Measurements from ENCODE around the gene KIF13A.

KIF13A gene

DNA sequence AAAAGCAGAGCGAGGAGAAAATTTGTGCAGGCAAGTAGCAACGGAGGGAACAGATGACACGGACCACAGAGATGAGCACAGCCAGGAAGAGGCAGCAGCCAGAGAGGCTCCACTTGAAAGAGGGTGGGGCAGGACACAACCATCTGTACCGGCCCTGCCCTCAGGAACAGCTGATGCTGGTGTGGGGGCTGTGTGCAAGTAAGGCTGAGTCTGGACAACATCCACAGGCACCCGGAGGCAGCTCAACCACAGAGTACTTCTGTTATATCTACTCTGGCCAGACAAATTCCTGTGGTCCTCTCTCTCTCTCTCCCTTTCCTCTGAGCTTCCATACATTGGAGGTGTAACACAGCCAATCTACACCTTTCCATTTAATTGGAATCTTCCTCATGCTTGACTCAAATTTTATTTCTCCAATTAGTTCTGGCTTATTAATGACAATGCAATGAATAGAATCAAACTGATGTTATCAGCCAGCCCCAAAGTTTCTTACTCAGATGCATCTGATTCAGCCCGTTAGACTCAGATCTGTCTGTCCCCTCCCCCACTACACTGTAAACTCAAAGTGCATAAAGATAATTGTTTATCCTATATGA is 24.9 kb downstream of the KIF13A start:
- H3K4me3 ChIP-seq (ENCODE audit: control insufficient read depth, low read depth, low read length): no peak overlapping the region
- TF ChIP-seq CTCF (IDR thresholded peaks at IDR 0.05; ENCODE audit: control insufficient read depth, insufficient read depth, low read depth, low read length, missing control alignments): no peak
- DNase-seq (ENCODE audit: low read depth): peak; percentile 91

GRCh38 chr6:17959302-17959701 is 28.1 kb downstream of the KIF13A start:
- no peak for DNase-seq (ENCODE audit: low read depth)
- no peak for TF ChIP-seq CTCF (IDR thresholded peaks at IDR 0.05; ENCODE audit: control insufficient read depth, insufficient read depth, low read depth, low read length, missing control alignments)
- no peak overlapping the region for H3K4me3 ChIP-seq (ENCODE audit: control insufficient read depth, low read depth, low read length)

DNA sequence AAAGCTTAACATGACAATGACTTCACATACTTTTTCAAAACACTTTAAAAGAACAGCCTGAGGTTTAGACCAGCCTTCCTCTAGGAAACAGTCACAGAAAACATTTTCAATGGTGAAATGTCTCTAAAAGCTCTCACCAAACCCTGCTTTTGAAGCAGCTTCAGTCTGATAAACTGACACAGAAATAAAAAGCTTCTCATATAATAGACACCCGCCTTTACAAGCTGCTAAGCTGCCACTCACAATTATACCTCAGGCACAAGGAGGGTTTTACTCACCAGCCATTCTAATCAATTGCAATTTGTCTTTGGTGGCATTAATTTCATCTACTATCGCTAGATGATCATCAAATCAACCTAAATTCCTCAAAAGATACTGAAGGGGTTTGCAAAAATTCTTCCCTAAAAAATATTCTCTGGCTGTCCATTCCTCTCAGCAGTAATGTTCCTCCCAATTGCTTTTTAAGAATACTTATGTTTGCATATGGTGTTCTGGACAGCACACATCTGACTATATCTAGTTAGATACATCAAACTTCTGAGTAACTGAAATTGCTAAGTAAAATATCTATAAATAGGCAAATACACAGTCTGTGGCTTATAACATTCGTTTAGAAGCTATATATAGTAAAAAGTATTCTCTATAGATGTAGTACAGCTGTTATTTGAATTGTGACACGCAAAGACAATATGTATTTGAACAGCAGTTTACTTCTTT is 29.4 kb downstream of the KIF13A start:
- DNase-seq (ENCODE audit: low read depth): no peak
- no peak for TF ChIP-seq CTCF (IDR thresholded peaks at IDR 0.05; ENCODE audit: control insufficient read depth, insufficient read depth, low read depth, low read length, missing control alignments)
- no peak overlapping the region for H3K4me3 ChIP-seq (ENCODE audit: control insufficient read depth, low read depth, low read length)

DNA sequence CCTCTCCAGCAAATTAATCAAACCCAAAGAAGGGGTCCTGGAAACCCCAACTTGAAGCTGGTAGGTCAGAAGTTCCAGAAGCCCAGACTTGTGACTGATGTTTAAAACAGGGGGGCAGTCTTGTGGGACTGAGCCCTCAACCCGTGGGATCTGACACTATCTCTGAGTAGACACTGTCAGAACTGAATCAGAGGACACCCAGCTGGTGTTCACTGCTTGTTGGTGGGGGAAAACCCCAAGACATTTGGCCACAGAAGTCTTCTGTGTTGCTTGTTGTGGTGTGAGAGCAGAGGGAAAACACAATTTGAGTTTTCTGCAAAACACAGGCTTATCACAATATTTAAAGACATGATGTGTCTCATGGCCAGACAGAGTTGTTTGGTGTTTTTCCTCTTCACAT is 29.9 kb downstream of the KIF13A start:
- H3K4me3 ChIP-seq (ENCODE audit: control insufficient read depth, low read depth, low read length): no peak overlapping the region
- no peak for TF ChIP-seq CTCF (IDR thresholded peaks at IDR 0.05; ENCODE audit: control insufficient read depth, insufficient read depth, low read depth, low read length, missing control alignments)
- DNase-seq (ENCODE audit: low read depth): no peak

GRCh38 chr6:17957086-17957485 is 30.3 kb downstream of the KIF13A start:
- TF ChIP-seq CTCF (IDR thresholded peaks at IDR 0.05; ENCODE audit: control insufficient read depth, insufficient read depth, low read depth, low read length, missing control alignments): no peak
- DNase-seq (ENCODE audit: low read depth): no peak
- H3K4me3 ChIP-seq (ENCODE audit: control insufficient read depth, low read depth, low read length): no peak overlapping the region

GRCh38 chr6:17950095-17950494 is 37.3 kb downstream of the KIF13A start:
- TF ChIP-seq CTCF (IDR thresholded peaks at IDR 0.05; ENCODE audit: control insufficient read depth, insufficient read depth, low read depth, low read length, missing control alignments): no peak
- no peak overlapping the region for H3K4me3 ChIP-seq (ENCODE audit: control insufficient read depth, low read depth, low read length)
- no peak for DNase-seq (ENCODE audit: low read depth)

All from AG09309 (cell line).